ENCODE data around the gene SLC25A25. TPM values are rescaled to one million over a fixed set of nuclear protein-coding genes. Genes with fewer than 3 reads are reported as not detected.
A peak's percentile ranks its signal among the peaks of the same experiment; 100 is the strongest.

Gene SLC25A25
- total and polyA plus RNA-seq, 9 of the 15 experiments (the other 6 are each of a cell fraction or from before 2014, with no cell fraction given) = 0.07 to 35.9 (median 23.2) TPM

DNA sequence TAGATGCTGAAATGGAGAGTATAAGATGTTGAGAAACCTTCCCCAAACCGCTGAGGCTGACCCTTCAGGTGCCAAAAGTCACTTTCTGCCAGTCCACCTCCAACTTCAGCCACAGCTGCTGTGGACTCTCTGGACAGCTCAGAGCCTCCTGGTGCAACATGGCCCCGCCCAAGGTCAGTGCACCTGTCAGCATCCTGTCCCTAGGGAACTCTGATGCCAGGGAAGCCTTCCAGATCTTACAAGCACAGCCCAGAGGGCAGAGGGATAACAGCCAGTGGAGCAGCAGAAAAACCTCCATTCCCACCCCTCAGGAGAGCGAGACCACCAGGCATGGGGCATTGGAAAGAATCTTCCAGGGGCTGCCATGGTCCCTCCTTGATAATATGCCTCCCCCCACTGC lies 70.0 kb downstream of the SLC25A25 start:
- DNase-seq (ENCODE audit: extremely low read depth in 1 of 4, low spot score in 3 of 4) = no peak
- CTCF ChIA-PET (ENCODE audit: low intra/inter-chr PET ratio) = no interaction called here
- in situ Hi-C loops (cut with MboI) = no loop called here
- no peak for TF ChIP-seq ELF1 (tag; IDR thresholded peaks at IDR 0.05)
- no peak for TF ChIP-seq RBM22 (IDR thresholded peaks at IDR 0.05; ENCODE audit: low read depth, low read length, poor library complexity, severe bottlenecking)
- TF ChIP-seq ETV5 (CRISPR knock-in tag; IDR thresholded peaks at IDR 0.05; ENCODE audit: low read depth) = no peak
- no peak for TF ChIP-seq BDP1 (IDR thresholded peaks at IDR 0.05; ENCODE audit: insufficient read depth, insufficient read length)
- no peak for TF ChIP-seq HMG20A (CRISPR knock-in tag; conservative IDR thresholded peaks at IDR 0.05)
- TF ChIP-seq NR1H2 (CRISPR knock-in tag; IDR thresholded peaks at IDR 0.05) = no peak
- no peak for TF ChIP-seq ESRRB (CRISPR knock-in tag; IDR thresholded peaks at IDR 0.05; ENCODE audit: borderline replicate concordance)
- TF ChIP-seq ZNF586 (CRISPR knock-in tag; conservative IDR thresholded peaks at IDR 0.05) = no peak
- TF ChIP-seq, protein P1, sequence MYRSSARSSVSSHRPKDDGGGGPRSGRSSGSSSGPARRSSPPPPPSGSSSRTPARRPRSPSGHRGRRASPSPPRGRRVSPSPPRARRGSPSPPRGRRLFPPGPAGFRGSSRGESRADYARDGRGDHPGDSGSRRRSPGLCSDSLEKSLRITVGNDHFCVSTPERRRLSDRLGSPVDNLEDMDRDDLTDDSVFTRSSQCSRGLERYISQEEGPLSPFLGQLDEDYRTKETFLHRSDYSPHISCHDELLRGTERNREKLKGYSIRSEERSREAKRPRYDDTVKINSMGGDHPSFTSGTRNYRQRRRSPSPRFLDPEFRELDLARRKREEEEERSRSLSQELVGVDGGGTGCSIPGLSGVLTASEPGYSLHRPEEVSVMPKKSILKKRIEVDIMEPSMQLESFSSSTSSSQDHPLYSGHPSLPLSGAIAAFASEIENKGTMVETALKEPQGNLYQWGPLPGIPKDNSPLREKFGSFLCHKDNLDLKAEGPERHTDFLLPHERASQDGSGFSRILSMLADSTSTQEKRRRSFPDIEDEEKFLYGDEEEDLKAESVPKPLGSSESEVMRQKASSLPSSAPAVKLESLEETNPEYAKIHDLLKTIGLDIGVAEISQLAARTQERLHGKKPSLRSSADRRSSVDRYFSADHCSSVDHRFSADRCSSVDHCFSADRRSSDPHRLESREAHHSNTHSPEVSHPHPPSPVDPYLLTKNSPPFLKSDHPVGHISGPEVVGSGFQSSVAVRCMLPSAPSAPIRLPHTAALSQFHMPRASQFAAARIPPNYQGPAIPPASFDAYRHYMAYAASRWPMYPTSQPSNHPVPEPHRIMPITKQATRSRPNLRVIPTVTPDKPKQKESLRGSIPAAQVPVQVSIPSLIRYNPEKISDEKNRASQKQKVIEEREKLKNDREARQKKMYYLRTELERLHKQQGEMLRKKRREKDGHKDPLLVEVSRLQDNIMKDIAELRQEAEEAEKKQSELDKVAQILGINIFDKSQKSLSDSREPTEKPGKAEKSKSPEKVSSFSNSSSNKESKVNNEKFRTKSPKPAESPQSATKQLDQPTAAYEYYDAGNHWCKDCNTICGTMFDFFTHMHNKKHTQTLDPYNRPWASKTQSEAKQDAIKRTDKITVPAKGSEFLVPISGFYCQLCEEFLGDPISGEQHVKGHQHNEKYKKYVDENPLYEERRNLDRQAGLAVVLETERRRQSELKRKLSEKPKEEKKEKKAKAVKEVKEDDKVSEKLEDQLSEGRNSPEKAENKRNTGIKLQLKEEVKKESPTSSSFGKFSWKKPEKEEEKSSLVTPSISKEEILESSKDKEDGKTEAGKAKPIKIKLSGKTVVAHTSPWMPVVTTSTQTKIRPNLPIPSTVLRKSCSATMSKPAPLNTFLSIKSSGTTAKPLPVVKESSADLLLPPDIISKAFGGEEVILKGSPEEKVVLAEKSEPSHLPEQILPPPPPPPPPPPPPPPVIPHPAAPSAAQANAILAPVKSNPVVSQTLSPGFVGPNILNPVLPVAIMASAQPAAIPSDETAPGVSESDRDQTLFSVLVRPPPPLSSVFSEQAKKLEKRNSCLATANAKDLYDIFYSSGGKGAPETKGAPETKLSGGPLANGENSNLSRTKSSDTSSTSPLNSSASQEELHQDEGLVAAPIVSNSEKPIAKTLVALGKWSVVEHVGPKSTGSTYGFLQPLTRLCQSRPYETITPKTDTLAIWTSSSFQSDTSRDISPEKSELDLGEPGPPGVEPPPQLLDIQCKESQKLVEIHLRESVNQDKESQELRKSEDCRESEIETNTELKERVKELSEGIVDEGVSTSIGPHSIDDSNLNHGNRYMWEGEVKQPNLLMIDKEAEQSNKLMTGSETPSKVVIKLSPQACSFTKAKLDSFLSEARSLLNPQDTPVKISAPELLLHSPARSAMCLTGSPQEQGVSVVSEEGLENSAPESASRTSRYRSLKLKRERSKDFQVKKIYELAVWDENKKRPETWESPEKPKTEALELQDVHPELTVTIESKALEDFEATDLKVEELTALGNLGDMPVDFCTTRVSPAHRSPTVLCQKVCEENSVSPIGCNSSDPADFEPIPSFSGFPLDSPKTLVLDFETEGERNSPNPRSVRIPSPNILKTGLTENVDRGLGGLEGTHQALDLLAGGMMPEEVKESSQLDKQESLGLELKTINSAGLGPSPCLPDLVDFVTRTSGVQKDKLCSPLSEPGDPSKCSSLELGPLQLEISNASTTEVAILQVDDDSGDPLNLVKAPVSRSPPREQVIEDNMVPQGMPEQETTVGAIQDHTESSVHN (IDR thresholded peaks at IDR 0.05; ENCODE audit: borderline replicate concordance in 1 of 2, low read depth in 1 of 2) = no peak
- no peak for TF ChIP-seq NKRF (IDR thresholded peaks at IDR 0.05; ENCODE audit: borderline replicate concordance)
- no peak for TF ChIP-seq ESRRA (IDR thresholded peaks at IDR 0.05; ENCODE audit: borderline replicate concordance, low read depth)
- no peak for TF ChIP-seq MED1 (CRISPR knock-in tag; IDR thresholded peaks at IDR 0.05; ENCODE audit: borderline replicate concordance)
- no peak for TF ChIP-seq SMAD2 (IDR thresholded peaks at IDR 0.05; ENCODE audit: low read depth, low read length)
- TF ChIP-seq SMARCA5 (IDR thresholded peaks at IDR 0.05) = no peak

More for the DNA sequence above, 70.0 kb downstream of the SLC25A25 start:
- H3K4me2 ChIP-seq (ENCODE audit: insufficient read depth, low read length) = no peak overlapping the region
- peaks cover 13 to 22% of the 10 kb centered on the region in 2 experiments; a peak in 3 of 5 replicates for H3K4me1 ChIP-seq (replicated peaks in 1 of 2; ENCODE audit: control insufficient read depth in 2 of 2, insufficient read depth in 2 of 2, low read length in 2 of 2)
- no peak overlapping the region for H3K9ac ChIP-seq (ENCODE audit: insufficient read depth in 1 of 2, low read depth in 2 of 2, low read length in 2 of 2)
- POLR2A ChIA-PET = interaction anchor here (0.6 to 1.3 kb wide), 4 partner anchors 10 to 196 kb away, joined by 3 to 4 read pairs (median 3); no protein-coding TSS in a partner anchor
- no peak overlapping the region for H3K27ac ChIP-seq (ENCODE audit: extremely low read depth, low read depth, low read length)
- no TSS peak for BruUV-seq (replicated peaks)
- FAIRE-seq = no peak
- ATAC-seq = peak; percentile 21; the same call in 1 of the 3 replicates
- no peak overlapping the region for H3K4me3 ChIP-seq
- no peak overlapping the region for H2AFZ ChIP-seq (ENCODE audit: low read depth, low read length)
- no peaks in the 10 kb centered on the region for H3K9me1 ChIP-seq (ENCODE audit: control insufficient read depth, insufficient read depth, low read length)
- H3K79me2 ChIP-seq (ENCODE audit: control insufficient read depth, insufficient read depth, low read length) = no peaks in the 10 kb centered on the region
- H3K36me3 ChIP-seq (ENCODE audit: control insufficient read depth, insufficient read depth, low read length) = no peaks in the 10 kb centered on the region
- intact Hi-C loops (cut with micrococcal nuclease) = no loop called here
- WGBS (ENCODE audit: insufficient coverage, low coverage, missing lambda C conversion rate) = 92% methylated on average over 2 of the region's 3 CpGs
- H3K9me3 ChIP-seq (replicated peaks; ENCODE audit: control insufficient read depth, insufficient read depth, low read depth, low read length) = no peaks in the 10 kb centered on the region
- no peaks in the 10 kb centered on the region for H3K27me3 ChIP-seq (ENCODE audit: control insufficient read depth in 2 of 2, insufficient read depth in 2 of 2, low read length in 2 of 2)
- H4K20me1 ChIP-seq (replicated peaks; ENCODE audit: control insufficient read depth, insufficient read depth, low read length) = no peaks in the 10 kb centered on the region
